NK-92 (cell line): ENCODE results near the gene CDCA8.
"Not testable (repeated sequence)": the region's sequence is repeated elsewhere in the genome, so short reads cannot be mapped to it uniquely, and the experiment has no call there.

ENCODE experiments used
- DNase-seq: peaks from one replicate; lab custom pipeline; 2025; ENCODE audit not compliant: unreplicated experiment; lab: John Stamatoyannopoulos, UW

Gene CDCA8

DNA sequence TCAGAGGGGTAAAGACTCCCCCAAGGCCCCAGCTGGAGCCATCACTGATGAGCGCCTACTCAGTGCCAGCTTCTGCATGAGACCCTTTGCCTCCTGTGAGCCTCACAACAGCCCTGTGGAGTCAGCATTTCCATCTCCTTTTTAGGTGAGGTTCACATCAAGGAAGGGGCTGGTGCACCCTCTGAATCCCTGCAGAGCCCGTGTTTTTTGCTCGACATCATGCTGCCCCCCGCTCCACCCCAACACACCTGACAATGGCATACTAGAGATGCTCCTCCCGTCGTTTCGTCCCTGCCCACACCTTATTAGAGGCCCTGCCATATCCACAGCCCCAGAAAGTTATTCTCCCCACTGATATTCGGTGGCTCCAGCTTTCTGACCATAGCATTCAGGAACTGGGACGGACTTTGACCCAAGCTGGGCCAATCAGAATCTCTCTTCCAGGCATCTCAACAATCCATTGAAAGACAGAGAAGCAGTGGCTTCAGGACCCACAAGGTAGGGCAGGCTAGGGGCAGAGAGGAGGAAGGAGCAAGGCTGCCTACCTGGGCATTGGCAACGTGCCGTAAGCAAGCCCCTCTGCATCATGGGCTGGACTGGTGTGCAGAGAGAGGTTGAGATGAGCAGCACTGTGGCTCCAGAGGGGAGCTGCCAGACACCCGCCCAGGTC is 39.9 kb downstream of the CDCA8 start:
- no peak for DNase-seq

DNA sequence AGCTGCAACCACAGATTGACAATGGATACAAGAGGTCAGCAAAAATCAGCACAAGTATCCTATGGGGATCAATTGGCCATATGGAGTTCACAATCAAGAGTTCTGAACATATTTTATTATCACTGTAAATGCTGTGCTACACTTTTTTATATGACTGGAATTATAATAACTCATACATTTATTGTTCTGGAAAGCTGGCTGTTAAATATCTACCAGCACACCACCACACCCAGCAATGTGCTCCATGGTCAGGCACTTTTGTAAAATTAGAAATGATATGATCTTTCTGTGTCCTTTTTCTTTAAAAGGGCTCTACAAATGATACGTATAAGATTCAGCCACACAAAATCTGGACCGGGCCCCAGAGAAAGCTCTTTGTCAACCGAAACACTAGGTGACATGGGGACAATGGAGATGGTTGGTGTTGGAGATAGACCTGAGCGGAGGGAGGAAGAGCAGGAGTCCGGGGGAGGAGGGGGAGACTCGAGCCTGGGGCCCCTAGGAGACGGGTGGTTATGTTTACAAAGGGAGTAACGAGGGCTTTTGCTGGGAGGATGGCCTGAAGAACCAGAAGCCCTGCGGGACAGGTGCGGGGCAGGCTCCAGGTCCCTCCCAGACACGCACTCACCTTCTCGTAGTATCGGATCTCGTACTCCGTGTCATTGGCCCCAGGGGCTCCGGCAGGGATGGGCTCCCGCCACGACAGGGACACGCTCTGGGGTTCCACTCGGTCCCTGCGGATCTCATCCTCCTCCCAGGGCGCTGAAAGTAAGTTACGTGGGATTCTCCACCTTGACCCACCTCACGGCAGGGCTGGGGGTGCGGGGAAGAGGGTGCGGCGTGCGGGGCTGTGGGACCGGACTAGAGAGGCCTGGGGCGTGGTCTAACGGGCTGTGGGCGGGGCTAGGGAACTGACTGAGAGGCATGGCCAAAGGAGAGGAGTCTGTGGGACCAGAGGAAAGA is 42.6 kb downstream of the CDCA8 start:
- no peak for DNase-seq

DNA sequence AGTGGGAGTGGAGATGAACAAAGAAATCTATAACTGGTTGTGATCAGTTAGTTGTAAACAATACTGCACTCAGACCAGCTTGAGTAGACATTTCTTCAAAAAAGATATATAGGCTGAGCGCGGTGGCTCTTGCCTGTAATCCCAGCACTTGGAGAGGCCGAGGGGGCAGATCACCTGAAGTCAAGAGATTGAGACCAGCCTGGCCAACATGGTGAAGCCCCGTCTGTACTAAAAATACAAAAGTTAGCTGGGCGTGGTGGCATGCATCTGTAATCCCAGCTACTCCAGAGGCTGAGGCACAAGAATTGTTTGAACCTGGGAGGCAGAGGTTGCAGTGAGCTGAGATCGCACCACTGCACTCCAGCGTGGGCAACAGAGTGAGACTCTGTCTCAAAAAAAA is 45.7 kb downstream of the CDCA8 start:
- DNase-seq, result not testable (repeated sequence)

DNA sequence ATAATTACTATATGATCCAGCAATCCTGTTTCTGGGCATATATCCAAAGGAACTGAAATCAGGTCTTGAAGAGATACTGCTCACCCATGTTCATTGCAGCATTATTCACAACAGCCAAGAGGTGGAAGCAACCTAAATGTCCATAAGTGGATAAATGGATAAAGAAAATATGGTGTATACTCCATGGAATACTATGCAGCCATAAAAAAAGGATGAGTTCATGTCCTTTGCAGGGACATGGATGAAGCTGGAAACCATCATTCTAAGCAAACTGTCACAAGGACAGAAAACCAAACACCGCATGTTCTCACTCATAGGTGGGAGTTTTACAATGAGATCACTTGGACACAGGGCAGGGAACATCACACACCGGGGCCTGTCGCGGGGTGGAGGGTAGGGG is 46.3 kb downstream of the CDCA8 start:
- DNase-seq, result not testable (repeated sequence)

DNA sequence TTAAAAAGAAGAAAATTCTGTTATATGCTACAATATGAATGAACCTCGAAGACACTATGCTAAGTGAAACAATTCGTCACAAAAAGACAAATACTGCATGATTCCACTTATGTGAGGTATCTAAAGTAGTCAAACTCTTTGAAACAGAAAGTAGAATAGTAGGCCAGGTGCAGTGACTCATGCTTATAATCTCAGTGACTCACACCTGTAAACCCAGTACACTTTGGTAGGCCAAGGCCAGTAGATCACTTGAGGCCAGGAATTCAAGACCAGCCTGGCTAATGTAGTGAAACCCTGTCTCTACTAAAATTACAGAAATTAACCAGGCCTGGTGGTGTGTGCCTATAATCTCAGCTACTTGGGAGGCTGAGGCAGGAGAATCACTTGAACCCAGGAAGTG is 46.9 kb downstream of the CDCA8 start:
- DNase-seq, result no peak

DNA sequence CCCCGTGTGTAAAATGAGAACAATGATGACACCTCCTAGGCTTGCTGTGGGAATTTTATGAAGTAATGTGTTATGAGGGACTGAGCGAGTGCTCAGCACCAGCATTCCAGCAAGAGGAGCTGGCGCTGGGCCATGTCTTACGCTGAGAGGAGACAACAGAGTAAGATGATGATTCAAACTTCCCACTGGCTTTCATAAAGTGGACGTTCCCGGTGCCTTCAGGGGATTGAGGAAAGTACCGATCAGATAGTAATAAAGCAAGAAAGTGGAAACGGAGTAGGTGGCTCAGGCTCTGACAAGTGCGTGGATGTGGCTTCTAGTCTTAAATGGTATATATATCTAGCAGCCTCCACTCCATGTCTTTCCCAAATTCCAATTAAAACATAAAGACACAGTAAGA is 48.8 kb downstream of the CDCA8 start:
- no peak for DNase-seq

DNA sequence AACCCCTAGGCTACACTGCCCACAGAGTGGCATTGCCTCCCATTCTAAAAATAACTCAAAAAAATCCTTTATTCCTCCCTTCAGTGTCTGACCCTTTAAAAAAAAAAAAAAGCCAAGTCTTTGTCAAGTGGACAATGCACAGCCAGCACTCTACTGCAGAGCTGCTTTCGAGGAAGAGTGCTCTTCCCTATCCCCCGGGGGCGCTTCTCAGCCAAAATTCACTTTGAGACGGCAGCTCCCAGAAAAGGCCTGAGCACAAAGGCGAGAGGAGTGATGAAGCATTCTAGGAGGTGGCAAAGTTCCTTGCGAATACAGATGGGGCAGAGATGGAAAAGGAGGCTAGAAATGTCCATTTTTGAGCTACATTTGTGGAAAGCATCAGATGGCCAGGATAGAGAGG is 49.3 kb downstream of the CDCA8 start:
- DNase-seq, result no peak

DNA sequence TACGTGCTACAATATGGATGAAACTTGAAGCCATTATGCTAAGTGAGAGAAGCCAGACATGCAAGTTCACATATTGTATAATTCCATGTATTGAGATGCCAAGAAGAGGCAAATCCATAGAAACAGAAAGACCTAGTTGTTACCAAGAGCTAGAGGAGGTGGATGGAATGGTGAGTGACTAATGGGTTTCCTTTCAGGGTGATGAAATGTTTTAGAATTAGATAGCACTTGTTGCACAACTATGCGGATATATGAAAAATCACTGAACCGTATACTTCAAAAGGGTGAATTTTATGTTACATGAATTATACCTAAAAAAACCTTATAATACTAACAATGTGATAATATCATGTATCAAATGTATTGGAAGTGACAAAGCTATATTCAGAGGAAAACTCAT is 54.5 kb downstream of the CDCA8 start:
- DNase-seq, result no peak

DNA sequence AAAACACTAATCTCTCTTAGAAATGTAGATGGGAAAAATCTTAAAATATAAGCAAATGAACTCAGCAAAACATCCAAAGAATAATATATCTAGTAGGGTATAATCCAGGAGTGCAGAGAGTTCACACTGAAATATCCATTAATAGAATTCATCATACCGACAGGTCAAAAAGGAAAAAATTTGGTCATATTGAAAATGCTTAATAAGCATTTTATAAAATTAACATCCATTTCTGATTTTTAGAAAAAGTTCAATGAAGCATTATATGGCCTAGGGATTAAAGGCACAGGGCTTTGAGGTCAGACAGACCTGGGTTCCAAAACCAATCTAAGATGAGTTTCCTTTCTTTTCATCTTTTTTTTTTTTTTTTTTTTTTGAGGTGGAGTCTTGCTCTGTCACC is 56.2 kb downstream of the CDCA8 start:
- no peak for DNase-seq

DNA sequence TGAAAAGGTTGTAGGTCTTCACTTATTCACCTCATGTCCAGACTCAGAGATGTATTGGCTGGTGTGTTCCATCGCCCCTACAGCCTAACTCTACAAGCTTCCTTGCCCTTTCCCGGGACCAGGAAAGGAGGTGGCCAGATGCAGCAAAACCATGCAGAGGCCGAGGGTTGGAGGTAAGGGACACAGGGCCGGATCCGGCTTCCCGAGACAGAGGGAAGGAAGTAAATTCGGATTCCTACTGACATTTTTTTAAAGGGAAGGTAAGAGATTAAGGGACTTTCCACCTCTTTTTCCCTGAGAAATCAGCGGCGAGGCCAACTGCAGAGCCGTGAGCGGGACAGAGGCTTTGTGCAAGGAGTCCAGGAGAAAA is 59.9 kb downstream of the CDCA8 start:
- no peak for DNase-seq

DNA sequence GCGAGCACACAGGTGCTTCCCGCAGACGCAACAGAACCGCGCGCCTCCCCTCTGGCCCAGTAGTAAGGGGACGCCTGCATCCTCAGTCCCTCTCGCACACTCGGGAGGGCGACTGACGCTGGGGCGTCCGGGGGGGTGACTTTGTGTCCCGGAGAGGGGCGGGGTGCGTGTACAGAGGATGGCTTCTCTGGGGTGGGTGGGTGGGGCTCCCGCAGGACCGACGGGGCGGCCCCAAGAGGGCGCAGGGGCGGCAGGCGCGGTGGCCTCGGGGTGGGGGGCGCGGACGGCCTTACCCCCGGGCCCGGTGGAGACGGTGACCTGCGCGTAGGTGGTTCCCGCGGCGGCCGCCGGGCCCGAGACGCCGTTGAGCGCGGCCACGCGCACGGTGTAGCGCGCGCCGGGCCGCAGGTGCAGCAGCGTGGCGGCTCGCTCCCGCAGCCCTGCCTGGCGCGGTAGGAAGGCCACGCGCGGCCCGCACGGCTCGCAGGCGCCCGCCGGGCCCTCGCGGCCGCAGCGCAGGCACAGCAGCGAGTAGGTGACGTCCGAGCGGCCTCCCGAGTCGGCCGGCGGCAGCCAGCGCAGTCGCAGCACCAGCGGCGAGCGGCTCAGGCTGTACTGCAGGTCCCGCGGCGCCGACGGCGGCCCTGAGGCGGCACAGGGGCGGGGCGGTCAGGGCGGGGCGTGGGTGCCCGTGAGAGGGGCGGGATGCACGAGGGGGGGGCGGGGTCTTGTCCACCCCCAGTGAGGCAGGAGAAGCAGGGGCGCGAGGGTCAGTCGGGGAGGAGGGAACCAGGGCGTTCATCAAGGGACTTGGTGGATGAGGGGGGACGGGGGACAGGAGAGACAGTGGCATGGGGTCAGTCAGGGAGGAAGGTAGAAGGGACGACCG is 60.5 kb downstream of the CDCA8 start:
- DNase-seq, result no peak

DNA sequence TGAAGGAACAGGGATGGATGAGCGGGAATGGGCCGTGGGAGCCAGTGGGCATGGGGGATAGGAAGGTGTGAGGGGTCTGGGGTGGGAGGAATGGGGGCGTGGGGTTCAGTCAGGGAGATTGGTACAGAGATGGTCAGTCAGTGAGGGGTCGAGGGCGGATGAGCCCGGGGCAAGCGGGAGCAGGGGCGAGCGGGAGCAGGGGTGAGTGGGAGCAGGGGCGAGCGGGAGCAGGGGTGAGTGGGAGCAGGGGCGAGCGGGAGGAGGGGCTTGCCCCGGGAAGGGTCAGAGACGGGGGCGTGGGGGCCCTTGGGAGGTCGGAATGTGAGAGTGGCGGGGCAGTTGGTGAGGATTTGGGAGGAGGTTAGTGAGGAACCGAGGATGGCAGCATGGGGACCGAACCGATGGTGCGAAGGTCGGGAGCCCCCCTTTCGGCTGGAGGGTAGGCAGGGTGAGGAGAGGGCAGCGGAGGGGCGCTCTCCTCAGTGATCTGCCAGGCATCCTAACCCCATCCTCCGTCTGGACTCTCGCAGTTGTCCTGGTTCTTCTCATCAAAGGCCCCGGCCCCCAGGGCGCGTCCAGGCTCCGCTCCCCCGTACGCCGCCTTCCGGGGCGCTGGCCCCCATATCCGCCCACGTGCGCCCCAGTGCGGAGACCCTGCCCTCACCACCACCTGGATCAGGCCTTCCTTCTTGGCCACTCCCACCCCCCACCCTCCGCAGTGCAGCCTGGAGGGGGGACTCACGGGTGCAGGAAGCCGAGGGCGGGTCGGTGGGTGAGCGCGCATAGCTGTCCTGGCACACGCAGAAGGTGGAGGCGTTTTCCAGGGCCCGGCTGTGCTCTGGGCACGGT is 61.4 kb downstream of the CDCA8 start:
- no peak for DNase-seq

DNA sequence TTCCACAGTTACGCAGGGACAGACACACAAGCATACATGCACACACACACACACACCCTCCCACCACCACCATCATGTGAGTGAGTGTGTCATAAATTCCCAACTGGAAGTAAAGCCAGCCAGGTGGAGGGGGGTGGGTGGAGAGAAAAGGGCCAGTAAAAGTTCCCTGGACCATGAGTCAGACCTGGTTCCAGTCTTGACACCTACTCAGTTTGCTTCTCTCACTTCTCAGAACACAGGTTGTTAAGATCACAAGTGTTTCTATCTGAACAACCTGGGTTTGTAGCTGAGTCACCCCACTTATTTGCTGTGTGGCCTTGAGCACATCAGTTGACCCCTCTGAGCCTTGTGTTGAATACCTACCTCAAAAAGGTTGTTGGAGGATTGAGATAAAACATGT is 63.0 kb downstream of the CDCA8 start:
- no peak for DNase-seq

DNA sequence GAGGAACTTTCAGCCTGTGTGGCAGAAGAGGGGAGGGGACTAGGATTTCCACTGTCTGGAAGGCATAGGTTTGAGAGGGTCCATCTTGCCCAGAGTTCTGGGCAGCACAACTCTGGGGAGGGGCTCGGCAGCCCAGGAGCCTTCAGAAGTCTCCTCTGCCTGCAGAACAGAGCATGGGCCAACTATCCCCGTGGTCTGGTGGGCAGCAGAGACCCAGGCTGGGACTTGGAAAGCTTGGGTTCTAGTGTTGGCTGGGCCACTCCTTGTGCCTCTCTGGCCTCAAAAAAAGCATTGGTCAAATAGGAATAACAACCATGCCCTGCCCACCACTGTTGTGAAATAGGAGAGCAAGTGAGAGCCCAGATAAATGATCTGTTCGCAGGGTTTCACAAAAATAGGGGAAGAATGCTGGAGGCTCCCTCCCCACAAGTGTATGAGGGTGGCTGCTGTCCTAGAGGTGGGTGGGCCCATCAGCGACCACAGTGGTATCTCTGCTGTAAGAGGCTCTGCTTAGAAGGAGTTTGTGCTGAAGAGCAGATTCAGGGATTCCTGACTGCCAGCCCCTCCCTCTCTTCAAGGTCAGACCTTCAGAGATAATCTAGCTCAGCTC is 63.7 kb downstream of the CDCA8 start:
- no peak for DNase-seq
